GM12878 (cell line): ENCODE results near the gene KIF1C. TPM values are rescaled to one million over a fixed set of nuclear protein-coding genes. Genes with fewer than 3 reads are reported as not detected.

ENCODE experiments used
- ATAC-seq: fragments of 200-7000 bp; cut with Tn5 transposase; 3 replicates; pipeline ENCODE4 v1.9.1; 2020; ENCODE audit warnings: mild to moderate bottlenecking, moderate library complexity
- BruUV-seq: library from RNA; stranded (reverse); fragments of 400-500 nt; replicated peaks from 2 replicates; lab custom pipeline; 2021; lab: Mats Ljungman, UMichigan
- CTCF ChIA-PET: fragments of 300-600 bp; sonication (Branson Sonifier 250); formaldehyde crosslinking; extraction: SDS; loops from one replicate; lab custom pipeline; 2021; ENCODE audit warnings: inconsistent platforms; lab: Yijun Ruan, JAX
- POLR2A ChIA-PET: fragments of 350-600 bp; formaldehyde crosslinking; extraction: SDS; loops from one replicate; lab custom pipeline; 2021; ENCODE audit warnings: inconsistent platforms; lab: Charles Lee
- RAD21 ChIA-PET: fragments of 300-600 bp; sonication (Branson Sonifier 250); formaldehyde crosslinking; loops from one replicate; lab custom pipeline; 2023; ENCODE audit warnings: antibody characterized with exemption; ENCODE audit not compliant: unreplicated experiment; lab: Charles Lee
- SMC1A ChIA-PET: fragments of 300-600 bp; sonication (Branson Sonifier 250); formaldehyde crosslinking; loops from one replicate; lab custom pipeline; 2023; ENCODE audit not compliant: unreplicated experiment, uncharacterized antibody; lab: Charles Lee
- DNase-seq: peaks from one replicate; pipeline ENCODE4 v3.0.0-alpha.2; 2011; ENCODE audit warnings: low read depth, low spot score
- FAIRE-seq: peaks from 3 replicates; lab custom pipeline; 2011; peaks lifted over from hg19 to GRCh38; lab: Jason Lieb, UNC
- H2AFZ ChIP-seq: 2 replicates; pipeline ENCODE4 v1.6.0; 2011; ENCODE audit warnings: low read depth, low read length, control low read depth; ENCODE audit not compliant: control insufficient read depth
- H3K27ac ChIP-seq: 2 replicates; pipeline ENCODE4 v1.5.1; 2011; ENCODE audit warnings: control low read depth; ENCODE audit not compliant: control insufficient read depth, insufficient read depth
- H3K27me3 ChIP-seq, 2 experiments: replicated peaks in 1 of 2; 2 replicates each; pipeline versions ENCODE4 v1.6.0 to v1.6.1; 2011; ENCODE audit warnings: low read length in 1 of 2; ENCODE audit not compliant: control insufficient read depth in 2 of 2, insufficient read depth in 2 of 2
- H3K36me3 ChIP-seq, 2 experiments: 2 replicates each; pipeline ENCODE4 v1.5.1; 2011; ENCODE audit warnings: low read length in 1 of 2; ENCODE audit not compliant: control insufficient read depth in 2 of 2, insufficient read depth in 2 of 2
- H3K4me1 ChIP-seq: 2 replicates; pipeline ENCODE4 v1.6.1; 2011; ENCODE audit warnings: mild to moderate bottlenecking, low read length, moderate library complexity, mixed read lengths; ENCODE audit not compliant: control insufficient read depth, insufficient read depth
- H3K4me2 ChIP-seq: 2 replicates; pipeline ENCODE4 v1.6.0; 2011; ENCODE audit warnings: control low read depth; ENCODE audit not compliant: control insufficient read depth, insufficient read depth
- H3K4me3 ChIP-seq: fragments of 200-600 bp; sonication (generic); 2 replicates; pipeline ENCODE4 v1.5.1; 2016
- H3K79me2 ChIP-seq: 2 replicates; pipeline ENCODE4 v1.6.0; 2011; ENCODE audit warnings: low read length; ENCODE audit not compliant: control insufficient read depth, insufficient read depth
- H3K9ac ChIP-seq: 2 replicates; pipeline ENCODE4 v1.8.0; 2011; ENCODE audit warnings: low read length, control low read depth, mixed read lengths; ENCODE audit not compliant: control insufficient read depth, insufficient read depth
- H3K9me3 ChIP-seq: replicated peaks from 3 replicates; pipeline ENCODE4 v1.5.1; 2011; ENCODE audit warnings: mild to moderate bottlenecking, low read length; ENCODE audit not compliant: control insufficient read depth, insufficient read depth
- H4K20me1 ChIP-seq: 2 replicates; pipeline ENCODE4 v1.6.0; 2011; ENCODE audit not compliant: control insufficient read depth, insufficient read depth
- BCL3 ChIP-seq: IDR thresholded peaks from 2 replicates; pipeline ENCODE4 v1.6.1; 2011; ENCODE audit warnings: borderline replicate concordance, low read depth, mild to moderate bottlenecking, moderate library complexity, low read length; ENCODE audit not compliant: insufficient read depth, poor library complexity, severe bottlenecking
- HDAC2 ChIP-seq: fragments of 200-600 bp; sonication (generic); IDR thresholded peaks from 2 replicates; pipeline ENCODE4 v1.6.1; 2017
- TARDBP ChIP-seq: IDR thresholded peaks from 2 replicates; pipeline ENCODE4 v1.6.1; 2016; ENCODE audit warnings: borderline replicate concordance
- WGBS: methylation state at CpG from one replicate; pipeline ENCODE4 v1.1.6; 2016; ENCODE audit warnings: low lambda C conversion rate; ENCODE audit not compliant: insufficient replicate concordance, insufficient coverage; ENCODE audit errors: missing lambda C conversion rate; 5-methylcytosine and 5-hydroxymethylcytosine counted together
- in situ Hi-C: fragments of 300-500 bp; cut with MboI; formaldehyde crosslinking; loops from 9 replicates; pipeline ENCODE4 v1.14.3; 2018; ENCODE audit warnings: mixed read lengths
- intact Hi-C: fragments of 100-400 bp; cut with micrococcal nuclease; formaldehyde crosslinking; loops from one replicate; pipeline ENCODE4 v1.14.2; 2022; ENCODE audit not compliant: unreplicated experiment
- polyA plus RNA-seq, 11 experiments: library from polyadenylated mRNA; depleted of rRNA in 4 of 11; unstranded in 6 of 11; stranded (reverse) in 5 of 11; fragments of >200 nt; fragmentation: Nextera tagmentation in 4 of 11; fragmentation: Illumina TruSeq in 1 of 11; extraction: Ambion mirVana in 4 of 11; extraction: Trizol in 1 of 11; gene quantifications; 1 replicate in 1 of 11; 2 replicates in 10 of 11; pipeline versions ENCODE4 v1.2.1 to v1.2.3, GENCODE V29; 2011 to 2016; ENCODE audit warnings: inconsistent platforms in 2 of 11, missing spikeins in 2 of 11, low read depth in 1 of 11
- total RNA-seq, 4 experiments: library from RNA; depleted of rRNA in 3 of 4; stranded (reverse); fragments of >200 nt in 3 of 4; fragmentation: Illumina TruSeq in 1 of 4; extraction: Trizol in 1 of 4; gene quantifications; 2 replicates each; pipeline versions ENCODE4 v1.2.1 to v1.2.3, GENCODE V29; 2013 to 2021

Gene KIF1C
- total and polyA plus RNA-seq, 10 of the 15 experiments (the other 5 are each of a cell fraction or from before 2014, with no cell fraction given), result 1.4 to 65.9 (median 21.1) TPM

GRCh38 chr17:5000237-5000639, 2.5 kb downstream of the KIF1C start:
- Histone ChIP-seq H3K27ac (no peak overlapping the region), H3K4me1 (peaks cover 11% of the 10 kb centered on the region), H3K36me3 (peaks cover 25 to 30% of the 10 kb centered on the region in 2 experiments), H3K4me2 (peak overlapping the region; percentile 99), H3K9me3 (no peaks in the 10 kb centered on the region), H4K20me1 (no peaks in the 10 kb centered on the region), H2AFZ (no peak overlapping the region), H3K27me3 (no peaks in the 10 kb centered on the region), H3K79me2 (peaks cover 25% of the 10 kb centered on the region), H3K9ac (0 out of 2 replicates have a peak overlapping the region, but pooled peaks have one; percentile 87), H3K4me3 (peak overlapping the region; percentile 99; the same call in 1 of the 2 replicates)
- no peak for ATAC-seq
- intact Hi-C loops, result no loop called here
- ChIA-PET SMC1A (interaction anchor here (0.9 to 1.5 kb wide), 6 partner anchors 11 to 63 kb away, joined by 3 to 10 read pairs (median 5); partner anchors contain the start of genes RNF167, SLC25A11 and SPAG7), RAD21 (interaction anchor here (1.2 to 1.6 kb wide), 3 partner anchors 12 to 32 kb away, joined by 4 to 5 read pairs (median 5); no protein-coding TSS in a partner anchor), CTCF (interaction anchor here (0.7 to 1.6 kb wide), 4 partner anchors 11 to 34 kb away, joined by 3 to 8 read pairs (median 4); no protein-coding TSS in a partner anchor), POLR2A (interaction anchor here (0.6 to 1.3 kb wide), 5 partner anchors 11 to 744 kb away, joined by 3 to 9 read pairs (median 3); no protein-coding TSS in a partner anchor)
- WGBS, result 95% methylated on average over 11 of the region's 11 CpGs
- TF ChIP-seq TARDBP (no peak), HDAC2 (no peak), BCL3 (no peak)
- no TSS peak for BruUV-seq
- DNase-seq, result no peak
- FAIRE-seq, result no peak
- in situ Hi-C loops, result no loop called here
